ENCODE results near the gene RAVER1. TPM values are rescaled to one million over a fixed set of nuclear protein-coding genes. Genes with fewer than 3 reads are reported as not detected.
"Not testable (repeated sequence)": the region's sequence is repeated elsewhere in the genome, so short reads cannot be mapped to it uniquely, and the experiment has no call there.

RAVER1 gene
- 10 to 100 TPM; 18.3 to 52.0 (median 39.1) TPM for total RNA-seq

- no peaks in the 10 kb centered on the region for H3K9me3 ChIP-seq
- intact Hi-C loops (cut with DNase I), result no loop called here
- H3K4me3 ChIP-seq (replicated peaks in 1 of 3), result peak within 1 kb of the TSS; percentile 74 to 98 (median 75)
- peaks cover 18 to 25% of the 10 kb centered on the region in 2 donors for H3K36me3 ChIP-seq
- WGBS, 2 donors, result 0 to 2% methylated on average over 24 to 37 of the region's 82 CpGs
- TF ChIP-seq CTCF (IDR thresholded peaks at IDR 0.05), result no peak
- peak in 1 of 2 donors; percentile 65 for TF ChIP-seq POLR2A (IDR thresholded peaks at IDR 0.05)
- no peaks in the 10 kb centered on the region for H3K27me3 ChIP-seq
- peak within 1 kb of the TSS; percentile 58 to 86 (median 72) for H3K27ac ChIP-seq
- peaks cover 11 to 24% of the 10 kb centered on the region in 2 donors for H3K4me1 ChIP-seq
- DNase-seq, result peak; percentile 97 to 98
Observed at GRCh38 chr19:10332965-10333757, at the start of gene RAVER1. RAVER1 (minus strand) TSS chr19:10333529; CDS start chr19:10333507, 22 bp downstream.

- H3K27me3 ChIP-seq; H3K9me3 ChIP-seq; DNase-seq; H3K27ac ChIP-seq; H3K4me3 ChIP-seq (replicated peaks in 1 of 3); H3K36me3 ChIP-seq: not testable (repeated sequence)
- 71 to 72% methylated on average over 8 of the region's 8 CpGs for WGBS, 2 donors
- intact Hi-C loops (cut with DNase I), result loop anchor here (10.0 kb wide), 1 partner anchor 278 kb away; the partner anchor contains the start of genes ANGPTL6 and PPAN
- peaks cover 12 to 14% of the 10 kb centered on the region in 2 donors for H3K4me1 ChIP-seq
Observed at GRCh38 chr19:10383223-10383499, 49.8 kb upstream of the RAVER1 start.

- TF ChIP-seq CTCF (IDR thresholded peaks at IDR 0.05), result peak in 1 of 6 experiments; percentile 7
- peak in 1 of 2 donors; percentile 58 for TF ChIP-seq POLR2A (IDR thresholded peaks at IDR 0.05)
- intact Hi-C loops (cut with DNase I), result loop anchor here (10.0 kb wide), 1 partner anchor 276 kb away; the partner anchor contains the start of genes ANGPTL6 and PPAN
- no peaks in the 10 kb centered on the region for H3K27me3 ChIP-seq
- peak within 1 kb of the TSS; percentile 66 to 99 (median 73) for H3K4me3 ChIP-seq (replicated peaks in 1 of 3)
- no peaks in the 10 kb centered on the region for H3K9me3 ChIP-seq
- H3K4me1 ChIP-seq, result peaks cover 12 to 14% of the 10 kb centered on the region in 2 donors
- peaks cover 6 to 9% of the 10 kb centered on the region in 2 donors for H3K36me3 ChIP-seq
- peak within 1 kb of the TSS; percentile 44 to 91 (median 65) for H3K27ac ChIP-seq
- peak; percentile 97 for DNase-seq
- WGBS, 2 donors, result 0% methylated on average over 21 to 47 of the region's 58 CpGs
Observed at GRCh38 chr19:10380313-10381102, 47.2 kb upstream of the RAVER1 start, which contains the start of gene TYK2. TYK2 (minus strand) TSS chr19:10380572; CDS start chr19:10378406, 2,166 bp downstream.

- Histone ChIP-seq H3K27me3 (no peaks in the 10 kb centered on the region), H3K4me3 (replicated peaks in 1 of 3) (peak overlapping the region; percentile 66 to 99 (median 73)), H3K9me3 (no peaks in the 10 kb centered on the region), H3K27ac (peak overlapping the region; percentile 44 to 91 (median 65)), H3K36me3 (peaks cover 9 to 11% of the 10 kb centered on the region in 2 donors), H3K4me1 (peaks cover 12 to 14% of the 10 kb centered on the region in 2 donors)
- intact Hi-C loops (cut with DNase I), result loop anchor here (5.0 to 10.0 kb wide), 2 partner anchors 43 to 275 kb away; partner anchors contain the start of genes ANGPTL6, ICAM3 and PPAN
- DNase-seq, result no peak
- 0 to 1% methylated on average over 5 to 9 of the region's 10 CpGs for WGBS, 2 donors
- TF ChIP-seq POLR2A (IDR thresholded peaks at IDR 0.05) (no peak), CTCF (IDR thresholded peaks at IDR 0.05) (no peak)
Observed at GRCh38 chr19:10379880-10380312, 46.6 kb upstream of the RAVER1 start.

- H3K27ac ChIP-seq, result no peak overlapping the region
- intact Hi-C loops (cut with DNase I), result loop anchor here (5.0 kb wide), 1 partner anchor 41 kb away; the partner anchor contains the start of gene ICAM3
- H3K9me3 ChIP-seq, result no peaks in the 10 kb centered on the region
- DNase-seq, result no peak
- no peak overlapping the region for H3K4me3 ChIP-seq (replicated peaks in 1 of 3)
- peaks cover 12 to 14% of the 10 kb centered on the region in 2 donors for H3K4me1 ChIP-seq
- H3K36me3 ChIP-seq, result peaks cover 9 to 13% of the 10 kb centered on the region in 2 donors
- no peaks in the 10 kb centered on the region for H3K27me3 ChIP-seq
- WGBS, 2 donors, result 89 to 100% methylated on average over 5 to 6 of the region's 8 CpGs
- TF ChIP-seq POLR2A (IDR thresholded peaks at IDR 0.05), result no peak
- no peak for TF ChIP-seq CTCF (IDR thresholded peaks at IDR 0.05)
Observed at GRCh38 chr19:10378124-10378523, 44.8 kb upstream of the RAVER1 start.

- peaks cover 9 to 13% of the 10 kb centered on the region in 2 donors for H3K36me3 ChIP-seq
- H3K4me3 ChIP-seq (replicated peaks in 1 of 3); H3K27me3 ChIP-seq; H3K27ac ChIP-seq; DNase-seq; H3K9me3 ChIP-seq: not testable (repeated sequence)
- H3K4me1 ChIP-seq, result peaks cover 10 to 12% of the 10 kb centered on the region in 2 donors
- WGBS, 2 donors, result 95 to 97% methylated on average over 2 of the region's 2 CpGs
- intact Hi-C loops (cut with DNase I), result loop anchor here (5.0 kb wide), 1 partner anchor 40 kb away; the partner anchor contains the start of gene ICAM3
Observed at GRCh38 chr19:10377140-10377640, 43.9 kb upstream of the RAVER1 start.

Data from thyroid gland (tissue), 4 donors.